HG03575 (cell line): Measurements from ENCODE around the gene TAGLN.
"Not testable (repeated sequence)": the region's sequence is repeated elsewhere in the genome, so short reads cannot be mapped to it uniquely, and the experiment has no call there.

ENCODE experiments used
- ATAC-seq: cut with Tn5 transposase; IDR thresholded peaks from one replicate; pipeline ENCODE4 v1.9.1; 2021; ENCODE audit not compliant: unreplicated experiment, insufficient number of reproducible peaks, low FRiP score; ENCODE audit errors: extremely low read depth

TAGLN gene

GRCh38 chr11:117192401-117192875, 6.7 kb upstream of the TAGLN start:
- ATAC-seq = no peak

- ATAC-seq = no peak
Measured at GRCh38 chr11:117193130-117194020, 5.8 kb upstream of the TAGLN start.

GRCh38 chr11:117194267-117194666, 4.9 kb upstream of the TAGLN start:
- ATAC-seq = no peak

- no peak for ATAC-seq
Measured at GRCh38 chr11:117195258-117195657, 3.9 kb upstream of the TAGLN start.

GRCh38 chr11:117195761-117196160, 3.4 kb upstream of the TAGLN start:
- ATAC-seq = no peak

- no peak for ATAC-seq
Measured at GRCh38 chr11:117197006-117197405, 2.2 kb upstream of the TAGLN start.

- no peak for ATAC-seq
Measured at GRCh38 chr11:117197516-117198456, 1.4 kb upstream of the TAGLN start.

GRCh38 chr11:117198613-117199012, 557 bp upstream of the TAGLN start:
- no peak for ATAC-seq

GRCh38 chr11:117199916-117200812, 994 bp downstream of the TAGLN start:
- ATAC-seq = no peak

GRCh38 chr11:117200813-117201657, 1.9 kb downstream of the TAGLN start:
- no peak for ATAC-seq

- no peak for ATAC-seq
Measured at GRCh38 chr11:117201658-117202305, 2.6 kb downstream of the TAGLN start.

GRCh38 chr11:117202386-117203068, 3.4 kb downstream of the TAGLN start:
- no peak for ATAC-seq

GRCh38 chr11:117203069-117203407, 3.9 kb downstream of the TAGLN start:
- no peak for ATAC-seq

GRCh38 chr11:117204283-117205080, 5.3 kb downstream of the TAGLN start:
- no peak for ATAC-seq

- ATAC-seq = no peak
Measured at GRCh38 chr11:117205211-117205818, 6.1 kb downstream of the TAGLN start.

GRCh38 chr11:117206111-117206510, 6.9 kb downstream of the TAGLN start:
- ATAC-seq = not testable (repeated sequence)
